Upper lobe of left lung (tissue), 4 donors: ENCODE data around the gene OXNAD1.

Experiments
- CTCF ChIP-seq, 6 experiments: fragments of 450-650 bp in 4 of 6; fragments of 200-600 bp in 2 of 6; sonication (generic) in 2 of 6; IDR thresholded peaks; one replicate each; pipeline ENCODE4 v1.5.1; 2016 to 2019; ENCODE audit warnings: antibody characterized with exemption in 6 of 6
- POLR2A ChIP-seq, 4 donors: fragments of 450-650 bp; IDR thresholded peaks; one replicate each; pipeline ENCODE4 v1.5.1; 2016 to 2017; ENCODE audit warnings: antibody characterized with exemption in 4 of 4, mild to moderate bottlenecking in 2 of 4
- POLR2AphosphoS5 ChIP-seq, 2 donors: sonication (generic); formaldehyde crosslinking; IDR thresholded peaks; one replicate each; pipeline ENCODE4 v1.5.1; 2017; ENCODE audit warnings: antibody characterized with exemption in 2 of 2

GRCh38 chr3:16354291-16354690 lies 89.3 kb downstream of the OXNAD1 start:
- TF ChIP-seq CTCF (IDR thresholded peaks at IDR 0.05) = no peak
- TF ChIP-seq POLR2A (IDR thresholded peaks at IDR 0.05) = no peak
- TF ChIP-seq POLR2AphosphoS5 (IDR thresholded peaks at IDR 0.05) = no peak
